Measurements from ENCODE around the gene ADAMTS12.

The ADAMTS12 gene

GRCh38 chr5:33785571-33785970 lies 106.2 kb downstream of the ADAMTS12 start (continued):
- TF ChIP-seq POU6F1 (CRISPR knock-in tag; IDR thresholded peaks at IDR 0.05; ENCODE audit: borderline replicate concordance, low read depth) = no peak
- no peak for TF ChIP-seq ZC3H10 (CRISPR knock-in tag; IDR thresholded peaks at IDR 0.05)
- no peak for TF ChIP-seq ZNF70 (CRISPR knock-in tag; IDR thresholded peaks at IDR 0.05)

GRCh38 chr5:33781286-33781685 lies 110.5 kb downstream of the ADAMTS12 start:
- no peak for TF ChIP-seq CREB5 (CRISPR knock-in tag; IDR thresholded peaks at IDR 0.05; ENCODE audit: low read depth)
- no peak for TF ChIP-seq PATZ1 (CRISPR knock-in tag; IDR thresholded peaks at IDR 0.05; ENCODE audit: borderline replicate concordance)
- no peak for TF ChIP-seq ZFP3 (CRISPR knock-in tag; IDR thresholded peaks at IDR 0.05)
- no peak for TF ChIP-seq ZNF565 (CRISPR knock-in tag; conservative IDR thresholded peaks at IDR 0.05; ENCODE audit: low read depth)
- no peak for TF ChIP-seq TSHZ2 (CRISPR knock-in tag; IDR thresholded peaks at IDR 0.05)
- TF ChIP-seq ZFP30 (CRISPR knock-in tag; IDR thresholded peaks at IDR 0.05) = no peak
- no peak for TF ChIP-seq GLIS3 (CRISPR knock-in tag; IDR thresholded peaks at IDR 0.05)
- no peak for TF ChIP-seq ISL1 (CRISPR knock-in tag; IDR thresholded peaks at IDR 0.05)
- TF ChIP-seq ARNTL (CRISPR knock-in tag; IDR thresholded peaks at IDR 0.05; ENCODE audit: borderline replicate concordance, low read depth) = no peak
- TF ChIP-seq TCF4 (CRISPR knock-in tag; IDR thresholded peaks at IDR 0.05; ENCODE audit: borderline replicate concordance) = no peak
- no peak for TF ChIP-seq CSRNP3 (CRISPR knock-in tag; IDR thresholded peaks at IDR 0.05)
- ATAC-seq = no peak

GRCh38 chr5:33776151-33776660 lies 115.6 kb downstream of the ADAMTS12 start:
- no peak for ATAC-seq
- no peak for TF ChIP-seq ZC3H10 (CRISPR knock-in tag; IDR thresholded peaks at IDR 0.05)

GRCh38 chr5:33774341-33774740 lies 117.4 kb downstream of the ADAMTS12 start:
- no peak for ATAC-seq
- no peak for TF ChIP-seq OSR1 (CRISPR knock-in tag; IDR thresholded peaks at IDR 0.05)
- TF ChIP-seq SNAI2 (CRISPR knock-in tag; IDR thresholded peaks at IDR 0.05) = no peak
- no peak for TF ChIP-seq RARB (CRISPR knock-in tag; IDR thresholded peaks at IDR 0.05)
- no peak for TF ChIP-seq ZNF70 (CRISPR knock-in tag; IDR thresholded peaks at IDR 0.05)
- no peak for TF ChIP-seq TCF4 (CRISPR knock-in tag; IDR thresholded peaks at IDR 0.05; ENCODE audit: borderline replicate concordance)
- TF ChIP-seq TSHZ2 (CRISPR knock-in tag; IDR thresholded peaks at IDR 0.05) = no peak
- no peak for TF ChIP-seq GLIS3 (CRISPR knock-in tag; IDR thresholded peaks at IDR 0.05)
- TF ChIP-seq TOX (CRISPR knock-in tag; IDR thresholded peaks at IDR 0.05; ENCODE audit: borderline replicate concordance) = no peak
- TF ChIP-seq ZC3H10 (CRISPR knock-in tag; IDR thresholded peaks at IDR 0.05) = no peak
- no peak for TF ChIP-seq ZFP3 (CRISPR knock-in tag; IDR thresholded peaks at IDR 0.05)
- no peak for TF ChIP-seq ZFP30 (CRISPR knock-in tag; IDR thresholded peaks at IDR 0.05)
- TF ChIP-seq PATZ1 (CRISPR knock-in tag; IDR thresholded peaks at IDR 0.05; ENCODE audit: borderline replicate concordance) = no peak
- no peak for TF ChIP-seq CSRNP3 (CRISPR knock-in tag; IDR thresholded peaks at IDR 0.05)
- no peak for TF ChIP-seq ZNF8 (CRISPR knock-in tag; IDR thresholded peaks at IDR 0.05)

Measured in SK-N-SH treated with all-trans-retinoic acid at 6 μM for 48 hours (cell line).